SK-N-SH (cell line): Measurements from ENCODE around the gene IPO4. TPM values are rescaled to one million over a fixed set of nuclear protein-coding genes. Genes with fewer than 3 reads are reported as not detected.

ENCODE experiments used
- CTCF ChIA-PET: fragments of 300-600, 350-600 bp; formaldehyde crosslinking; extraction: SDS; loops from one replicate; lab custom pipeline; 2021; lab: Yijun Ruan, JAX
- POLR2A ChIA-PET: fragments of 350-600 bp; sonication (Branson Sonifier 250); formaldehyde crosslinking; extraction: SDS; loops from one replicate; lab custom pipeline; 2020; ENCODE audit warnings: antibody characterized with exemption, inconsistent platforms; lab: Yijun Ruan, JAX
- DNase-seq: peaks from one replicate; pipeline ENCODE4 v3.0.0; 2012
- H2AFZ ChIP-seq: fragments of 200-600 bp; sonication (generic); 2 replicates; pipeline ENCODE4 v1.8.1; 2016; ENCODE audit warnings: antibody characterized with exemption, mild to moderate bottlenecking, low read depth
- H3F3A ChIP-seq: fragments of 200-600 bp; sonication (generic); replicated peaks from 2 replicates; pipeline ENCODE3; 2016; ENCODE audit warnings: antibody characterized with exemption, mild to moderate bottlenecking; ENCODE audit not compliant: insufficient read depth
- H3K27ac ChIP-seq, 2 experiments: fragments of 200-500 bp in 1 of 2; fragments of 200-600 bp in 1 of 2; sonication (Bioruptor generic) in 1 of 2; sonication (generic), shearing (Covaris generic) in 1 of 2; 2 replicates each; pipeline versions ENCODE4 v1.5.1 to v1.6.1; 2014 to 2016; ENCODE audit warnings: low read depth in 2 of 2, inconsistent platforms in 1 of 2, low read length in 1 of 2, mild to moderate bottlenecking in 1 of 2, mixed read lengths in 1 of 2
- H3K27me3 ChIP-seq: fragments of 200-600 bp; sonication (generic), shearing (Covaris generic); 2 replicates; pipeline ENCODE4 v1.6.1; 2016; ENCODE audit warnings: mixed run types; ENCODE audit not compliant: insufficient read depth
- H3K36me3 ChIP-seq, 2 experiments: fragments of 200-500 bp in 1 of 2; fragments of 200-600 bp in 1 of 2; sonication (Bioruptor generic) in 1 of 2; sonication (generic) in 1 of 2; replicated peaks in 1 of 2; 2 replicates each; pipeline versions ENCODE3 to v1.5.1; 2014 to 2016; ENCODE audit warnings: low read length in 1 of 2, mild to moderate bottlenecking in 1 of 2; ENCODE audit not compliant: insufficient read depth in 2 of 2, control insufficient read depth in 1 of 2
- H3K4me1 ChIP-seq, 2 experiments: fragments of 200-500 bp in 1 of 2; fragments of 200-600 bp in 1 of 2; sonication (Bioruptor generic) in 1 of 2; sonication (generic), shearing (Covaris generic) in 1 of 2; 2 replicates each; pipeline versions ENCODE4 v1.5.1 to v1.6.1; 2014 to 2016; ENCODE audit warnings: low read depth in 1 of 2, low read length in 1 of 2, mixed run types in 1 of 2; ENCODE audit not compliant: insufficient read depth in 2 of 2, control insufficient read depth in 1 of 2
- H3K4me2 ChIP-seq: fragments of 200-600 bp; sonication (generic), shearing (Covaris generic); 2 replicates; pipeline ENCODE4 v1.6.1; 2017; ENCODE audit warnings: mixed run types
- H3K4me3 ChIP-seq, 2 experiments: fragments of 200-500 bp in 1 of 2; fragments of 200-600 bp in 1 of 2; sonication (Bioruptor generic) in 1 of 2; sonication (generic), shearing (Covaris generic) in 1 of 2; 2 replicates each; pipeline versions ENCODE4 v1.5.1 to v1.8.1; 2014 to 2016; ENCODE audit warnings: low read depth in 2 of 2, inconsistent platforms in 1 of 2, low read length in 1 of 2, mild to moderate bottlenecking in 1 of 2, mixed read lengths in 1 of 2, moderate library complexity in 1 of 2
- H3K79me2 ChIP-seq: fragments of 200-600 bp; sonication (generic); 2 replicates; pipeline ENCODE4 v1.8.1; 2017; ENCODE audit warnings: mild to moderate bottlenecking; ENCODE audit not compliant: insufficient read depth
- H3K9ac ChIP-seq: fragments of 200-600 bp; sonication (generic); 2 replicates; pipeline ENCODE4 v1.6.1; 2017; ENCODE audit warnings: mixed run types
- H3K9me2 ChIP-seq: fragments of 200-600 bp; sonication (generic); 2 replicates; pipeline ENCODE4 v1.6.1; 2017; ENCODE audit warnings: mixed run types
- H3K9me3 ChIP-seq: fragments of 200-600 bp; sonication (generic); 2 replicates; pipeline ENCODE4 v1.6.1; 2017; ENCODE audit warnings: mixed run types, mild to moderate bottlenecking, moderate library complexity
- H4K20me1 ChIP-seq: fragments of 200-600 bp; sonication (generic); 2 replicates; pipeline ENCODE4 v1.6.1; 2017; ENCODE audit warnings: mild to moderate bottlenecking, mixed run types; ENCODE audit not compliant: insufficient read depth
- CHD2 ChIP-seq: fragments of 150-350 bp; IDR thresholded peaks from 2 replicates; pipeline ENCODE4 v1.6.1; 2018; ENCODE audit warnings: low read length; ENCODE audit not compliant: partially characterized antibody
- CTCF ChIP-seq: fragments of 200-600 bp; sonication (generic); IDR thresholded peaks from 2 replicates; pipeline ENCODE4 v1.6.1; 2017; ENCODE audit warnings: antibody characterized with exemption, mild to moderate bottlenecking, moderate library complexity
- EP300 ChIP-seq, 2 experiments: IDR thresholded peaks; 2 replicates each; pipeline versions ENCODE4 v1.4.0 to v1.6.1; 2012; ENCODE audit warnings: borderline replicate concordance in 1 of 2, low read depth in 1 of 2, low read length in 1 of 2
- FOXJ3 ChIP-seq: sonication (generic); formaldehyde crosslinking; IDR thresholded peaks from 2 replicates; pipeline ENCODE4 v1.5.1; 2020; ENCODE audit warnings: mild to moderate bottlenecking, missing genetic modification reagents
- GATA2 ChIP-seq: sonication (generic); formaldehyde crosslinking; IDR thresholded peaks from 2 replicates; pipeline ENCODE4 v1.5.0; 2020; ENCODE audit warnings: mild to moderate bottlenecking, missing genetic modification reagents
- IRF3 ChIP-seq: fragments of 150-350 bp; IDR thresholded peaks from 2 replicates; pipeline ENCODE4 v1.6.1; 2016; ENCODE audit warnings: mild to moderate bottlenecking, low read depth, low read length
- MAX ChIP-seq: IDR thresholded peaks from 2 replicates; pipeline ENCODE4 v1.4.0; 2012; ENCODE audit warnings: low read depth
- MEF2A ChIP-seq: IDR thresholded peaks from 2 replicates; pipeline ENCODE4 v1.4.0; 2012; ENCODE audit warnings: low read depth, borderline replicate concordance
- MXI1 ChIP-seq: IDR thresholded peaks from 2 replicates; pipeline ENCODE4 v1.6.1; 2012; ENCODE audit warnings: mild to moderate bottlenecking, low read depth, low read length, improper control_type of control experiment
- POLR2AphosphoS5 ChIP-seq: IDR thresholded peaks from 2 replicates; pipeline ENCODE4 v1.6.1; 2012; ENCODE audit warnings: low read depth, low read length
- RAD21 ChIP-seq: IDR thresholded peaks from 2 replicates; pipeline ENCODE4 v1.6.1; 2012; ENCODE audit warnings: mild to moderate bottlenecking, low read length
- REST ChIP-seq: IDR thresholded peaks from 2 replicates; pipeline ENCODE4 v1.6.1; 2012; ENCODE audit warnings: mild to moderate bottlenecking, low read depth, low read length, moderate library complexity
- RXRA ChIP-seq: IDR thresholded peaks from 2 replicates; pipeline ENCODE4 v1.4.0; 2012; ENCODE audit warnings: low read depth, mild to moderate bottlenecking, borderline replicate concordance
- SIN3A ChIP-seq: IDR thresholded peaks from 2 replicates; pipeline ENCODE4 v1.6.1; 2012; ENCODE audit warnings: low read depth, mild to moderate bottlenecking, low read length, moderate library complexity, borderline replicate concordance
- TCF12 ChIP-seq: IDR thresholded peaks from 2 replicates; pipeline ENCODE4 v1.4.0; 2012
- USF2 ChIP-seq: fragments of 150-350 bp; IDR thresholded peaks from 2 replicates; pipeline ENCODE4 v1.6.1; 2017; ENCODE audit warnings: antibody characterized with exemption, low read length, low read depth, borderline replicate concordance
- WGBS: methylation state at CpG from one replicate; pipeline ENCODE4 v1.1.6; 2017; ENCODE audit warnings: low lambda C conversion rate; 5-methylcytosine and 5-hydroxymethylcytosine counted together
- polyA plus RNA-seq, 3 experiments: library from polyadenylated mRNA; depleted of rRNA; stranded (reverse); fragments of >200 nt; gene quantifications; 2 replicates each; pipeline ENCODE4 v1.2.3, GENCODE V29; 2012

IPO4 gene
- polyA plus RNA-seq, 1 of the 3 experiments (the other 2 are of a cell fraction): 61.3 TPM

GRCh38 chr14:24207625-24208024, 19.0 kb upstream of the IPO4 start:
- WGBS: 95% methylated on average over 2 of the region's 2 CpGs
- Histone ChIP-seq H3K79me2 (peaks cover 23% of the 10 kb centered on the region), H3K9me3 (no peaks in the 10 kb centered on the region), H3F3A (peaks cover 8% of the 10 kb centered on the region), H3K9ac (no peak overlapping the region), H3K27ac (no peak overlapping the region), H3K4me3 (no peak overlapping the region), H4K20me1 (no peaks in the 10 kb centered on the region), H3K4me1 (no peaks in the 10 kb centered on the region; a peak in 1 of 4 replicates), H2AFZ (no peak overlapping the region), H3K36me3 (peaks cover 53 to 55% of the 10 kb centered on the region in 2 experiments), H3K27me3 (no peaks in the 10 kb centered on the region), H3K4me2 (no peak overlapping the region), H3K9me2 (no peaks in the 10 kb centered on the region)
- CTCF ChIA-PET: interaction anchor here (1.1 to 1.2 kb wide), 2 partner anchors 8 to 101 kb away, joined by 3 to 4 read pairs; partner anchors contain the start of gene MDP1
- no peak for DNase-seq
- TF ChIP-seq SIN3A (no peak), CHD2 (no peak), USF2 (no peak), RAD21 (no peak), POLR2AphosphoS5 (no peak), MAX (no peak)
- POLR2A ChIA-PET: interaction anchor here (1.1 kb wide), 1 partner anchor 12 kb away, joined by 3 read pairs; the partner anchor contains the start of gene TM9SF1

GRCh38 chr14:24207104-24207551, 18.5 kb upstream of the IPO4 start:
- ChIA-PET CTCF (interaction anchor here (1.1 to 1.2 kb wide), 2 partner anchors 9 to 101 kb away, joined by 3 to 4 read pairs; partner anchors contain the start of gene MDP1), POLR2A (interaction anchor here (1.1 kb wide), 1 partner anchor 11 kb away, joined by 3 read pairs; the partner anchor contains the start of gene TM9SF1)
- 94% methylated on average over 5 of the region's 5 CpGs for WGBS
- no peak overlapping the region for H2AFZ ChIP-seq
- H3K9me2 ChIP-seq: no peaks in the 10 kb centered on the region
- H3K27me3 ChIP-seq: no peaks in the 10 kb centered on the region
- peaks cover 3% of the 10 kb centered on the region for H3F3A ChIP-seq
- H4K20me1 ChIP-seq: no peaks in the 10 kb centered on the region
- no peak for DNase-seq
- H3K9ac ChIP-seq: no peak overlapping the region
- no peak overlapping the region for H3K4me3 ChIP-seq
- no peak overlapping the region for H3K4me2 ChIP-seq
- H3K36me3 ChIP-seq: peaks cover 55 to 56% of the 10 kb centered on the region in 2 experiments
- no peak overlapping the region for H3K27ac ChIP-seq
- H3K9me3 ChIP-seq: no peaks in the 10 kb centered on the region
- H3K79me2 ChIP-seq: peaks cover 18% of the 10 kb centered on the region
- H3K4me1 ChIP-seq: no peaks in the 10 kb centered on the region; a peak in 1 of 4 replicates
- TF ChIP-seq REST: no peak
- no peak for TF ChIP-seq FOXJ3 (CRISPR knock-in tag)
- no peak for TF ChIP-seq GATA2 (CRISPR knock-in tag)
- no peak for TF ChIP-seq IRF3
- no peak for TF ChIP-seq SIN3A
- TF ChIP-seq RXRA: no peak
- no peak for TF ChIP-seq CHD2
- TF ChIP-seq RAD21: no peak
- TF ChIP-seq CTCF: no peak
- no peak for TF ChIP-seq MXI1
- TF ChIP-seq TCF12: no peak
- no peak for TF ChIP-seq EP300 (IDR thresholded peaks at IDR 0.05; ENCODE audit: borderline replicate concordance in 1 of 2, low read depth in 1 of 2, low read length in 1 of 2)
- no peak for TF ChIP-seq MEF2A
